K562 (cell line): ENCODE results near the gene TGFB2. TPM values are rescaled to one million over a fixed set of nuclear protein-coding genes. Genes with fewer than 3 reads are reported as not detected.

ENCODE experiments used
- CBFA2T2 ChIP-seq: fragments of 450-650 bp; conservative IDR thresholded peaks from 2 replicates; pipeline ENCODE4 v1.6.1; 2017; ENCODE audit warnings: mild to moderate bottlenecking
- CBX3 ChIP-seq, 2 experiments: IDR thresholded peaks; 1 replicate in 1 of 2; 2 replicates in 1 of 2; pipeline ENCODE4 v1.6.1; 2012; ENCODE audit warnings: inconsistent platforms in 2 of 2, low read length in 2 of 2, borderline replicate concordance in 1 of 2, control low read depth in 1 of 2
- CREB1 ChIP-seq, 2 experiments: sonication (generic) in 1 of 2; formaldehyde crosslinking in 1 of 2; IDR thresholded peaks; 2 replicates each; pipeline versions ENCODE4 v1.6.1 to v1.8.0; 2012 to 2022; ENCODE audit warnings: inconsistent platforms in 1 of 2, mild to moderate bottlenecking in 1 of 2, missing genetic modification reagents in 1 of 2, moderate library complexity in 1 of 2
- E2F1 ChIP-seq: sonication (generic); formaldehyde crosslinking; IDR thresholded peaks from 2 replicates; pipeline ENCODE4 v1.8.1; 2023; ENCODE audit warnings: mild to moderate bottlenecking, missing genetic modification reagents, moderate library complexity
- EZH2 ChIP-seq: IDR thresholded peaks from 2 replicates; pipeline ENCODE4 v1.6.1; 2012; ENCODE audit warnings: low read depth, mild to moderate bottlenecking, inconsistent platforms, low read length, borderline replicate concordance
- FOXJ2 ChIP-seq: fragments of 200-800 bp; sonication (Bioruptor generic); IDR thresholded peaks from 2 replicates; pipeline ENCODE4 v1.6.1; 2016; ENCODE audit warnings: missing genetic modification characterization, missing compliant biosample characterization
- KDM4B ChIP-seq, 2 experiments: fragments of 450-650 bp in 1 of 2; sonication (generic) in 1 of 2; IDR thresholded peaks; 2 replicates each; pipeline ENCODE4 v1.6.1; 2016 to 2017; ENCODE audit warnings: borderline replicate concordance in 2 of 2, antibody characterized with exemption in 1 of 2, low read depth in 1 of 2, mild to moderate bottlenecking in 1 of 2
- MAFG ChIP-seq: fragments of 450-650 bp; conservative IDR thresholded peaks from 2 replicates; pipeline ENCODE4 v1.6.1; 2016; ENCODE audit warnings: missing genetic modification characterization, missing compliant biosample characterization
- MAFK ChIP-seq: IDR thresholded peaks from 2 replicates; pipeline ENCODE4 v1.6.1; 2011; ENCODE audit warnings: low read length, improper control_type of control experiment
- MEF2A ChIP-seq: IDR thresholded peaks from 2 replicates; pipeline ENCODE4 v1.6.1; 2011; ENCODE audit warnings: low read depth, mild to moderate bottlenecking, low read length, moderate library complexity; ENCODE audit not compliant: control insufficient read depth
- OTX1 ChIP-seq: fragments of 450-650 bp; formaldehyde crosslinking; IDR thresholded peaks from 2 replicates; pipeline ENCODE4 v1.4.0; 2022; ENCODE audit warnings: mild to moderate bottlenecking
- POLR2AphosphoS5 ChIP-seq: IDR thresholded peaks from 2 replicates; pipeline ENCODE4 v1.6.1; 2011; ENCODE audit warnings: mild to moderate bottlenecking, low read depth, low read length, moderate library complexity; ENCODE audit not compliant: control insufficient read depth, insufficient read depth
- SMARCA4 ChIP-seq: fragments of 450-650 bp; IDR thresholded peaks from 2 replicates; pipeline ENCODE4 v1.6.1; 2016
- SP2 ChIP-seq: IDR thresholded peaks from 2 replicates; pipeline ENCODE4 v1.6.1; 2011; ENCODE audit warnings: mild to moderate bottlenecking, low read depth, low read length, moderate library complexity; ENCODE audit not compliant: poor library complexity, severe bottlenecking; ENCODE audit errors: extremely low read depth
- TRIM24 ChIP-seq, 2 experiments: fragments of 450-650 bp; IDR thresholded peaks; 2 replicates each; pipeline ENCODE4 v1.6.1; 2016
- ZHX1 ChIP-seq: fragments of 150-350 bp; conservative IDR thresholded peaks from 2 replicates; pipeline ENCODE4 v1.6.1; 2014; ENCODE audit warnings: low read length
- ZNF212 ChIP-seq: fragments of 450-650 bp; formaldehyde crosslinking; IDR thresholded peaks from 2 replicates; pipeline ENCODE4 v1.4.0; 2020; ENCODE audit warnings: mild to moderate bottlenecking
- ZNF354B ChIP-seq: fragments of 250-450 bp; sonication (Bioruptor Pico); IDR thresholded peaks from 2 replicates; pipeline ENCODE4 v1.4.0; 2020
- polyA plus RNA-seq, 8 experiments: library from polyadenylated mRNA; depleted of rRNA in 4 of 8; stranded (reverse) in 5 of 8; unstranded in 3 of 8; fragments of >200 nt; fragmentation: Nextera tagmentation in 2 of 8; fragmentation: Illumina TruSeq in 1 of 8; extraction: Ambion mirVana in 2 of 8; extraction: Trizol in 1 of 8; gene quantifications; 2 replicates each; pipeline versions ENCODE4 v1.2.1 to v1.2.3, GENCODE V29; 2011 to 2014; ENCODE audit warnings: inconsistent platforms in 1 of 8, missing spikeins in 1 of 8
- total RNA-seq, 7 experiments: library from RNA; depleted of rRNA in 6 of 7; stranded (reverse); fragments of >200 nt in 6 of 7; fragmentation: Illumina TruSeq in 2 of 7; extraction: Trizol in 2 of 7; gene quantifications; 2 replicates each; pipeline versions ENCODE4 v1.2.1 to v1.2.3, GENCODE V29; 2011 to 2021; ENCODE audit warnings: low replicate concordance in 1 of 7
- TF ChIP-seq, protein P1 (sequence below): fragments of 450-650 bp; formaldehyde crosslinking; IDR thresholded peaks from 2 replicates; pipeline ENCODE4 v1.4.0; 2022; ENCODE audit warnings: missing genetic modification characterization
- TF ChIP-seq, protein P2 (sequence below): sonication (generic); formaldehyde crosslinking; IDR thresholded peaks from 2 replicates; pipeline ENCODE4 v1.8.1; 2023; ENCODE audit warnings: mild to moderate bottlenecking, missing genetic modification reagents
- TF ChIP-seq, protein P3 (sequence below): fragments of 450-650 bp; IDR thresholded peaks from 2 replicates; pipeline ENCODE4 v1.6.1; 2014; ENCODE audit warnings: low read depth, mild to moderate bottlenecking, moderate library complexity, borderline replicate concordance

The TGFB2 gene
- total and polyA plus RNA-seq, 9 of the 15 experiments (the other 6 are each of a cell fraction or from before 2014, with no cell fraction given): 0.03 to 0.41 (median 0.11) TPM; not detected in 3

DNA sequence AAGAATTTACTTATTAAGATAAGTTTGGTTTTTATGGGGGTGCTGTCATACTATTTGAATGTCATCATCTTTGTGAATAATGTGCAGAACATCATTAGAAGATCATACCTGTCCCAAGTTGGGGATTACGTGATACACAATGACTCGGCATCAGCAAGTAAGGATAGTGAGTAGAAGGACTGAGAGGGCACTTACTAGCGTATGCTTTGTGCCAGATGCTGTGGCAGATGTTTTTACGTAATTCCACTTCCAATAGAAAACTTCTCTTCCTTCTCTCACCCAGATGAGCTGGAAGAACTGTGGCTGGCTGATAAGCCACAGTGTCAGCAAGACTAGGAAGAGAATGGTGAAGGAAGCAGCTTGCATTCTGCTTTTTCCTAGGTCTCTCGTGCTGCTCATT lies 28.1 kb upstream of the TGFB2 start (continued):
- TF ChIP-seq E2F1 (CRISPR knock-in tag) (no peak), ZNF212 (no peak), ZHX1 (no peak), MAFK (peak; percentile 32; the same call in 1 of the 2 replicates), MAFG (peak; percentile 68), CBFA2T2 (peak; percentile 74), MEF2A (0 out of 2 replicates have a peak, but pooled peaks have one; percentile 19), EZH2 (no peak), POLR2AphosphoS5 (peak; percentile 43; the same call in 1 of the 2 replicates), SMARCA4 (0 out of 2 replicates have a peak, but pooled peaks have one; percentile 23), OTX1 (CRISPR knock-in tag) (no peak), ZNF354B (CRISPR knock-in tag) (no peak), CBX3 (IDR thresholded peaks at IDR 0.05; ENCODE audit: borderline replicate concordance in 1 of 2, low read length in 2 of 2) (peak in 1 of 2 experiments; percentile 35; a peak in 1 of 3 replicates), SP2 (no peak), FOXJ2 (peak; percentile 23; the same call in 1 of the 2 replicates), TRIM24 (IDR thresholded peaks at IDR 0.05) (peak; percentile 32 to 64; a peak in 2 of 4 replicates), CREB1 (IDR thresholded peaks at IDR 0.05) (peak; percentile 43; the same call in 1 of the 2 replicates), CREB1 (CRISPR knock-in tag; IDR thresholded peaks at IDR 0.05) (no peak), KDM4B (IDR thresholded peaks at IDR 0.05; ENCODE audit: borderline replicate concordance in 2 of 2, low read depth in 1 of 2) (no peak)
- TF ChIP-seq, protein P1, sequence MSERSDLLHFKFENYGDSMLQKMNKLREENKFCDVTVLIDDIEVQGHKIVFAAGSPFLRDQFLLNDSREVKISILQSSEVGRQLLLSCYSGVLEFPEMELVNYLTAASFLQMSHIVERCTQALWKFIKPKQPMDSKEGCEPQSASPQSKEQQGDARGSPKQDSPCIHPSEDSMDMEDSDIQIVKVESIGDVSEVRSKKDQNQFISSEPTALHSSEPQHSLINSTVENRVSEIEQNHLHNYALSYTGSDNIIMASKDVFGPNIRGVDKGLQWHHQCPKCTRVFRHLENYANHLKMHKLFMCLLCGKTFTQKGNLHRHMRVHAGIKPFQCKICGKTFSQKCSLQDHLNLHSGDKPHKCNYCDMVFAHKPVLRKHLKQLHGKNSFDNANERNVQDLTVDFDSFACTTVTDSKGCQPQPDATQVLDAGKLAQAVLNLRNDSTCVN (CRISPR knock-in tag): no peak
- TF ChIP-seq, protein P2, sequence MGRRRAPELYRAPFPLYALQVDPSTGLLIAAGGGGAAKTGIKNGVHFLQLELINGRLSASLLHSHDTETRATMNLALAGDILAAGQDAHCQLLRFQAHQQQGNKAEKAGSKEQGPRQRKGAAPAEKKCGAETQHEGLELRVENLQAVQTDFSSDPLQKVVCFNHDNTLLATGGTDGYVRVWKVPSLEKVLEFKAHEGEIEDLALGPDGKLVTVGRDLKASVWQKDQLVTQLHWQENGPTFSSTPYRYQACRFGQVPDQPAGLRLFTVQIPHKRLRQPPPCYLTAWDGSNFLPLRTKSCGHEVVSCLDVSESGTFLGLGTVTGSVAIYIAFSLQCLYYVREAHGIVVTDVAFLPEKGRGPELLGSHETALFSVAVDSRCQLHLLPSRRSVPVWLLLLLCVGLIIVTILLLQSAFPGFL (CRISPR knock-in tag): 0 out of 2 replicates have a peak, but pooled peaks have one; percentile 53
- TF ChIP-seq, protein P3, sequence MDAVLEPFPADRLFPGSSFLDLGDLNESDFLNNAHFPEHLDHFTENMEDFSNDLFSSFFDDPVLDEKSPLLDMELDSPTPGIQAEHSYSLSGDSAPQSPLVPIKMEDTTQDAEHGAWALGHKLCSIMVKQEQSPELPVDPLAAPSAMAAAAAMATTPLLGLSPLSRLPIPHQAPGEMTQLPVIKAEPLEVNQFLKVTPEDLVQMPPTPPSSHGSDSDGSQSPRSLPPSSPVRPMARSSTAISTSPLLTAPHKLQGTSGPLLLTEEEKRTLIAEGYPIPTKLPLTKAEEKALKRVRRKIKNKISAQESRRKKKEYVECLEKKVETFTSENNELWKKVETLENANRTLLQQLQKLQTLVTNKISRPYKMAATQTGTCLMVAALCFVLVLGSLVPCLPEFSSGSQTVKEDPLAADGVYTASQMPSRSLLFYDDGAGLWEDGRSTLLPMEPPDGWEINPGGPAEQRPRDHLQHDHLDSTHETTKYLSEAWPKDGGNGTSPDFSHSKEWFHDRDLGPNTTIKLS: no peak
